HL-60/S4 treated with retinoic acid at 250 ng/mL for 4 days and 3 days (cell line): ENCODE results near the gene CABP4.

Experiments used
- in situ Hi-C: fragments of 300-500 bp; cut with MboI; formaldehyde crosslinking; loops from 2 replicates; pipeline ENCODE4 v1.7.0; 2022; ENCODE audit warnings: low sequenced_read_pairs

CABP4 gene

GRCh38 chr11:67507242-67507863, 52.2 kb downstream of the CABP4 start:
- in situ Hi-C loops = no loop called here

- in situ Hi-C loops = no loop called here
These were observed 52.8 kb downstream of the CABP4 start, which contains the start of gene CDK2AP2 for GRCh38 chr11:67507864-67508485. TSS of gene CDK2AP2 (minus strand) at chr11:67508162. CDS start at chr11:67508082, 80 bp downstream.

GRCh38 chr11:67508486-67509121, 53.5 kb downstream of the CABP4 start:
- in situ Hi-C loops = no loop called here

- in situ Hi-C loops = no loop called here
These were observed 54.8 kb downstream of the CABP4 start for GRCh38 chr11:67510023-67510345.
